GM03348 (cell line): ENCODE measurements around the gene DES.

ENCODE experiments used
- DNase-seq: peaks from one replicate; pipeline ENCODE4 v3.0.0; 2012; ENCODE audit warnings: low spot score

The DES gene

DNA sequence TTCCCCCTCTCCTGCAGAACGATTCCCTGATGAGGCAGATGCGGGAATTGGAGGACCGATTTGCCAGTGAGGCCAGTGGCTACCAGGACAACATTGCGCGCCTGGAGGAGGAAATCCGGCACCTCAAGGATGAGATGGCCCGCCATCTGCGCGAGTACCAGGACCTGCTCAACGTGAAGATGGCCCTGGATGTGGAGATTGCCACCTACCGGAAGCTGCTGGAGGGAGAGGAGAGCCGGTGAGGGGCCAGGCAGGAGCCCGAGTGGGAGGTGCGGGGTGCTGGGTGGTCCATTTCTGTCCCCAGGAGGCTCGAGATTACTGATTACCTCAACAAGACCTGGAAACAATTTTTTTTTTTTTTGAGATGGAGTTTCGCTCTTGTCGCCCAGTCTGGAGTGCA, 3.1 kb downstream of the DES start:
- DNase-seq = no peak

DNA sequence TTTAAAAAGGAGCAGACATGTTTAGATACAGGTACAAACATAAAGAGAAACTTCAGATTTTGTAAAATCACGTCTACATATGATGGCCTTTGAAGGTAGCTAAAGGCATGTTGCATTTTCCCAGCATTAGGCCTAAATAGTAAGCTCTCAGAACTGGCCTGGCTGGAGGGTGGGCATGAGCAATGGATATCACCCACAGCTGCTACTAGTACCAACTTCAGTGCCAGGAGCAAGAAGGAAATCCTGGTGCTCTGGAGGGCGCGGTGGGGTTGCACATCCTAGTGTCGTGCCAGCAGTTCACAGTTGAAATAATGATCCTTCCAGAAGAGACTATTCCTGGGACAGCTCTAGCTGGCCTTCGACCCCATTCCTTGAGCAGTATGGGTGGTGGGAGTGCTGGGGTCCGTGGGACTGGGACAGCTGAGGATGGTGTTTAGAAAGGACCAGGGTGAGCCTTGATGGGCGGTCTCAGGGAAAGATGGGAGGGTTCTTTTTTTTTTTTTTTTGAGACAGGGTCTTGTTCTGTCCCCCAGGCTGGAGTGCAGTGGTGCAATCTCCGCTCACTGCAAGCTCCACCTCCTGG, 4.9 kb downstream of the DES start:
- no peak for DNase-seq

DNA sequence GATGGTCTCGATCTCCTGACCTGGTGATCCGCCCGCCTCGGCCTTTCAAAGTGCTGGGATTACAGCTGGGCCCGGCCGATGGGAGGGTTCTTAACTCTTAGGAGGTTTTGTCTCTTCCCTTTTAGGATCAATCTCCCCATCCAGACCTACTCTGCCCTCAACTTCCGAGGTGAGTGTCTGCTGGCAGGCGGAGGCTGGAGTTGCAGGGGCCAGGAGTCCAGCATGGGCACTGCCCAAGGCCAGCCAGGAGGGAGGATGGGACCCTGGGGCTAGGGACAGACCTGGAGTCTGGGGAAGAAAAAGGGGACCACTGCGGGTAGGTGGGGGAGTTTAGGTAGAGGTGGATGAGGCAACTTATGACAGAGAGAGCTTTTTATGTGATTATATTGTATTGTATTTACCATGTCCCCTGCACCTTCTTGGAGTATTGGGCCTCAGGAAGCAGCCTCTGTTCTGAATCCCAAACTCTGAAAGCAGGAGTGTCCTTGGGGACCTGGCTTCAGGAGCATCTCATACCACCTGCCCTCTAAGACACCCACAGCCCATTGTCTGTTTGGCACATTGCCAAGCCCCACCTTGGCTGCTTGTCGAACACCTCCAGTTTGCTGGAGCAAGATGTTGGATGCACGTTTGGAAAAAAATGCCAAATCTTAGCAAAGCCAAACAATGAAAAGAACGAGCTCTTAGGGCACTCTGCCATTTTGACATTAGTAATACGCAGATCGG, 5.6 kb downstream of the DES start:
- DNase-seq = no peak

DNA sequence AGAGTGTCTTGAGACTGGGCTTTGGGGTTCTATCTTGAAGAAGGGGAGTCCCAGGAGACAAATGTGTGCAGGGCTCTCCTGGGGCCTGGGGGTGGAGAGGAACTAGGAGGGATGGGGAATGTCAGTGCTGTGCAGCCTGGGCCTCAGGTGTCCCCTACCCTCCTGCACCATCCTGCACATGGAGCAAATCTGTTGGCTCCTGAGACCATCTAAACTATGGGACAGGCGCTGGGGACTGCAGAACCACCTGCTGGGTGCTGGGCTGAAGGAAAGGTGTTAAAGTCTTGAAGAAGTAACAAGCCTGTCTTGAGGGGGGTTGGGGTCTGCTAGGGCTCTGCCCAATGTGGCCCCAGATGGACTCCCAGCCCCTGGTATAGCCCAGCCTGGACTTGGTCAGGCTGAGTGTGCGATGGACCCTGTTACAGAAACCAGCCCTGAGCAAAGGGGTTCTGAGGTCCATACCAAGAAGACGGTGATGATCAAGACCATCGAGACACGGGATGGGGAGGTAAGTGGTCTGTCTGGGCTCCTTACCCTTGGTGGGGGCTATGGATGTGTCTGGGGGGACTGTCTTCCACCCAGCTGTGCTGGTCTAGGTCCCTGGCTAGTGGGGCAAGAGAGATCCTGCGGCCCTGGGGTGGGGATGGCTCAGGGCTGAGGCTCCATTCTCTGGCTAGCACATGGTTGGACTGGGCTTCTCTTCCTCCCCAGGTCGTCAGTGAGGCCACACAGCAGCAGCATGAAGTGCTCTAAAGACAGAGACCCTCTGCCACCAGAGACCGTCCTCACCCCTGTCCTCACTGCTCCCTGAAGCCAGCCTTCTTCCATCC, 7.3 kb downstream of the DES start:
- no peak for DNase-seq

DNA sequence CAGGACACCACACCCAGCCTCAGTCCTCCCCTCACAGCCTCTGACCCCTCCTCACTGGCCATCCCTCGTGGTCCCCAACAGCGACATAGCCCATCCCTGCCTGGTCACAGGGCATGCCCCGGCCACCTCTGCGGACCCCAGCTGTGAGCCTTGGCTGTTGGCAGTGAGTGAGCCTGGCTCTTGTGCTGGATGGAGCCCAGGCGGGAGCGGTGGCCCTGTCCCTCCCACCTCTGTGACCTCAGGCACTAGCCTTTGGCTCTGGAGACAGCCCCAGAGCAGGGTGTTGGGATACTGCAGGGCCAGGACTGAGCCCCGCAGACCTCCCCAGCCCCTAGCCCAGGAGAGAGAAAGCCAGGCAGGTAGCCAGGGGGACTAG, 7.9 kb downstream of the DES start:
- DNase-seq = no peak

DNA sequence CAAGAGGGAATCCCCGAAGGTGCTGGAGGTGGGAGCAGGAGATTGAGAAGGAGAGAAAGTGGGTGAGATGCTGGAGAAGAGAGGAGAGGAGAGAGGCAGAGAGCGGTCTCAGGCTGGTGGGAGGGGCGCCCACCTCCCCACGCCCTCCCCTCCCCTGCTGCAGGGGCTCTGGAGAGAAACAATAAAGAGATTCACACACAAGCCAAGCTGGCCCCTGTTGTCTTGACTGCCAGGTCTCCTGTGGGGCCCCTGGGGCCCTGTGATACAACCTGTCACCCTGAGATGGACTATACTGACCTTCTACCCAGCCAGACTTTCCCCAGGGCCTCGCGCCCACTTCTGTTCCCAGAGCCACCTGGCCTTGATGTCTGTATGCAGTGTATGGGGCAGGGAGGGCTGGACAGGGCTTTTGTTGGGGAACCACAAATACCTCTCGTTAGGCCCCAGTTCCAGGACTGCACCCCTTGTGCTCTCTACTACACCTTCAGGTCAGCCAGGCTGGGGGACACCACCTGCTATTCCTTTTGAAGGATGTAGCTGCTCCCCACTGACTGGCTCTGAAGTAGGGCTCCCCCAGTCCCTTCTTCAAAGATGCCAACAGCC, 8.5 kb downstream of the DES start:
- DNase-seq = no peak

DNA sequence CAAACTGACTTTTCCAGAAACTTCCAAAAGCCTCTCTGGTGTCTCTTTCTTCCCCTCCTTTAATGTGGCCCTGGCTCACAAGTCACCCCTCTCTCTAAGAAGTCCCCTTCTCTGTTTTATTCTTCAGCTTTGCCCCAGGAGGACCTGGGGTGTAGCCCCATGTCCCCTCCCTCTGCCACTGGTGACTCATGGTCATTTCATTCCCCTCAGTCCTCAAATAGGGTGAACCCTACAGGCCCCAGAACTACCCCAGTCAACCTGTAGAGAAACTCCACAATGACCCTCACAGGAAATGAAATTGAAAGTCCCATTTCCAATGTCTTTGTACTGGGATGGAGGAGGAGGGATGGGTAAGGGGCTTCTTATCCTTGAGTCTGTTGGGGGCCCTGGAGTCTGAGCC, 10.3 kb downstream of the DES start:
- DNase-seq = no peak

DNA sequence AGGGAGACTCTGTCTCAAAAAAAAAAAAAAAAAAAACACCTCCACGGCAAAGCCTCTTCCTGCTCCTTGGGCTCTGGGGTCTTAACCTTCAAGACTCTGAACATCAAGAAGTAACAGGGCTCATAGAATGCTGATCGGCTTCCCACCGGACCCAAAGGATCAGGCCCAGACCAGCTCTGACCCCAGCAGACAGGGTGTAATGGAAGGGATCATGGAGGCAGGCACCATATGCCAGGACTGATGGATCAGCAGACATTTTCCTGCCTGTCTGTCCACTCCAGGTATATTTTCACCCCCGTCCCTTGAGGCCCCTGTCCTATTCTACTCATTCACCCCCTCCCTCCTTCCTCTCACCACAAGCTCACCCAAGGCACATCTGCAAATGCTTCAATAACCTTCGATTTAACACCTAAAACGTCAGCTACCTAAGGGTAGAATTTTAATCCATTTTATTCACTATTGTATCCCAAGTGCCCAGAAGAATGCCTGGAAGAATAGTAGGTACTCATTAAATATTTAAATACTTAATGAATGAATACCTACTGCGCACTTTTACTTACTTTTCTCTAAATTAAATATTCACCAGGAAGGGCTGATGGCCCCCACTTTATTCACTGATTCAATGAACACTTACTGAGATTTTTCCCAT, 11.9 kb downstream of the DES start:
- DNase-seq = no peak

DNA sequence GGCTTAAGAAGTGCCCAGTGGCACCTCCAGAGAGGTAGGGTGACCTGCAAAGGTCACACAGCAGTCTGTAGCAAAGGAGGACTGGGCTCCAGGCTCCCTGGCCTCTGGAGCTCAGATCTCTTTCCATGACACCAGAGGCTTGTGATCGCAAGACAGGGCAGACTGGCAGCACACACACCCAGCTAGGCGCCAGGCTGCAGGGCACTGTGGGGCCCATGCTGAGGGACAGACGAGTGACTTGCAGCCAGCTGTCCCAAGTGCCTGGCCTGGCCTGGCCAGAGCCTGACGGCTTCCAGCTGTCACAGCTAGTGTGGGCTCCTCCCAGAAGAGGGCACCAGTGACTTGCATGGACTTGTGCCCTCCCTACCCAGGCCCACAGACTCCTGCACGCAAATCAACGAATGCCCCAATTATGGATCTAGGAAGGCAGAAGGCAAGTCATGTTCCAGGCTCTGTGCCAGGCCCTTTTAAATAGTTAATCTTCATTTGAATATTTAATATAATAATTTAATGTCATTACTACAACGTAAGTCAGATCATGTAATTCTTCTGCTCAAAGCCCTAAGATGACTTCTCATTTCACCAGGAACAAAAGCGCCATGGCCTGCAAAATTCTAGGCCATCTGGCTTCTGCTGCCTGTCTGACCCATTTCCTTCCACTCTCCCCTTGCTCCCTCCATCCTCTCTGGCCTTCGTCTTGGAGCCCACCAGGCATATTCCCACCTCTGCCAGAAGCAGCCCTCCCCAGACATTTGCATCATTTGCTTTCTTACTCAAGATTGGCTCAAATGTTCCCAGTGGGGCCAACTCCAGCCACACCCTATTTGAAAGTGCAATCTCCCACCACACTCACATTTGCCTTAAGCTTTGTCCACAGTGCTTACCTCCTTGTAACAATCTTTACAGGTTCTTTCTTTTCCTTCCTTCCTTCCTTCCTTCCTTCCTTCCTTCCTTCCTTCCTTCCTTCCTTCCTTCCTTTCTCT, 12.7 kb downstream of the DES start:
- DNase-seq = no peak

DNA sequence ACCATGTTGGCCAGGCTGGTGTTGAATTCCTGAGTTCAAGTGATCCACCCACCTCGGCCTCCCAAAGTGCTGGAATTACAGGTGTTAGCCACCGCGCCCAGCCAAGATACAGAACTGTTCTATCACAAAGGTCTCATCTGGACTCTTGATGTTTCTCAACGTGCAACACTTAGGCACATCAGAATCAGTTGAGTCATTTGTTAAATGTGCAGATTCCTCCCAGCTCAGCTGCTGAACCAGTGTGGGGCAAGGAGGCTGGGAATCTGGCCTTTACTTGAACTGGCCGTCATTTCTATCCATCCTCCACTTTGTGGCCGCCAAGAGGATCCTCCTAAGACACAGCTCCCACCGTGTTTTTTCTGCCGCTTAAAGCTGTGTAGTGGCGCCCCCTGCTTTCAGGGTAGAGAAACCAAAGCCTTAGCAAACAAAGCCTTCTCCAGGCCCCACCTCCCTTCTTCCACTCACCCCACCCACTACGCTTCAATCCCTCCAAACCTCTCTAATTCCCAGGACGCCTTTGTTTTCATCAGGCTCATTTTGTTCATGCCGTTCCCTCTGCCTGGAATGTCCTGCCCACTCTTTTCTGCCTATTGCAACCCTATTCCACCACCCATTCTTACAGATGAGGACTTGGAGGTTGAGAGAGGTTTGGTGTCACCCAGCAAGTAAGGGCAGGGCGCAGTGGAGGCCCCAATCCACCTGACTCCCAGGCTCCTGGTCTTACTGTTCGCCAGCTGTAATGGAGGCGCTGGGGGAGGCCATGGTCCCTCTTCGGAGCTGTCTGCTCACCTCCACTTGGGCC, 15.7 kb downstream of the DES start:
- DNase-seq = peak; percentile 57

DNA sequence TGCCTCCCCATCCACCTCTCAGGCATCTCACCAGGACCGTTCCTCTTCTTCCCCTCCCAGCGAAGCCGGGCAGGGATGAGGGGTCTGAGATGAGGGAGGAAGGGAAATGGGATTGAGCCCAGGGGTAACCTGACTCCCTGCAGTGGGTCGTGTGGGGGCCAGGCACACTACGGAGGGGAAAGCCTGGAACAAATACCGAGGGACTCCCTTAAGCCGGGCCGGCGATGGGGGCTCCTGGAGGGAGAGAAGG, 16.2 kb downstream of the DES start:
- no peak for DNase-seq

DNA sequence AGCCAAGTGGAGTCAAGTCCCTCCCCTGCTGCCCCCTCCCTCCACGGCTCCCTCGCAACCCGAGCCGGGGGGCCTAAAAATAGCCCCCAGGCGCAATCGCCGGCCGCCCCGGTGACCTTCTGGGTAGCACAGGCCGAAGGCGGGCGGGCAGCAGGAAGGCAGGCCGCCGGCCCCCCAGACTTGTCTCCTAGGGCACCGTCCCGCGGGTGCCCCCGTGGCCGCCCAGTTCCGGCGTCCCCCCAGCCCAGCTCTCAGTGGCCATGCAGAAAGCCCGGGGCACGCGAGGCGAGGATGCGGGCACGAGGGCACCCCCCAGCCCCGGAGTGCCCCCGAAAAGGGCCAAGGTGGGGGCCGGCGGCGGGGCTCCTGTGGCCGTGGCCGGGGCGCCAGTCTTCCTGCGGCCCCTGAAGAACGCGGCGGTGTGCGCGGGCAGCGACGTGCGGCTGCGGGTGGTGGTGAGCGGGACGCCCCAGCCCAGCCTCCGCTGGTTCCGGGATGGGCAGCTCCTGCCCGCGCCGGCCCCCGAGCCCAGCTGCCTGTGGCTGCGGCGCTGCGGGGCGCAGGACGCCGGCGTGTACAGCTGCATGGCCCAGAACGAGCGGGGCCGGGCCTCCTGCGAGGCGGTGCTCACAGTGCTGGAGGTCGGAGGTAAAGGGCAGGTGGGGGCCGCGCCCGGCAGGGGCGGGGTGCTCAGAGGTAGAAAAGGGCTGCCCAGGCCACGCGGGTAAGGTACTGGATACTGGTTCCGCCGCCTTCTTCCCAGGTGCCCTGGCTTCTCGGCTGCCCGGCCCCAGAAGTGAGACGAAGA, 16.7 kb downstream of the DES start, which contains the start of gene SPEG:
SPEG (plus strand) TSS at position 126 of the 808 bp plus-strand sequence; CDS start at position 261, 135 bp downstream.
- peak; percentile 58 for DNase-seq

DNA sequence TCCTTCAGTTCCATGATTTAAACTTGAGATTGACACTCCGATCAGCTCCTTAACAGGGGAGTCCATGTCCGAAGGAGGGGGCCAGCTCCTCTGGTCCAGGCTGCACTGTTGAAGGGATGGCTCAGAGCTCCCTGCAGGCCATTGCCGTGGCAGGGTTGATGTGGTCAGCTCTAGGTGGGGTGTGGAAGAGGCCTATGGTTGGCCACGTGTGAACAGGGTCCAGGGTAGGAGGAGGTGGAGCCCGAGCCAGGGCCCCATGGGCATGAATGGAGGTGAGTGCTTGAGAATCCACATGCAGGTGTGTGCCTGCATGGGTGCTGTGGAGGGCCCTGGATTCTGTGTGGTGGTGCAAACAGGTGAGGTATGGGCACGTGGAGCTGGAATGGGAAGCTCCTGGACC, 17.5 kb downstream of the DES start:
- DNase-seq = no peak

DNA sequence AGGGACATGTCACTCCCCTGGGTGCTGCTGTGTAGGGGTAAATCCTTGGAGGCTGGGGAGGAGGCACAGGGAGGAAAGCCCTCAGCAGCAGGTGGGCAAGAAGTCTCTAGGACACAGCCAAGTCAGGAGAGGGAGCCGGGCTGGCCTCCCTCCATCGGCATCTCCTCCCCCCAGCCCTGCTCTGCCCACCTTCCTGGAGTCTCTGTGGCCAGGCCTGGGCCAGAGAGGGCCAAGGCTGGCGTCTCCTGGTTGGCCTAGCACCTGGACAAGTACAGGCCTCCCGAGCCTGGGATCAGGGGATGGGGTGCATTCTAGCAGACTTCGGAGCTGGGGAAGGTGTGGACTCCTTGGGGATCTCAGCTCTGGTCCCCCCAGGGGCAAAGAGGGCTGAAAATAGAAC, 18.3 kb downstream of the DES start:
- no peak for DNase-seq

DNA sequence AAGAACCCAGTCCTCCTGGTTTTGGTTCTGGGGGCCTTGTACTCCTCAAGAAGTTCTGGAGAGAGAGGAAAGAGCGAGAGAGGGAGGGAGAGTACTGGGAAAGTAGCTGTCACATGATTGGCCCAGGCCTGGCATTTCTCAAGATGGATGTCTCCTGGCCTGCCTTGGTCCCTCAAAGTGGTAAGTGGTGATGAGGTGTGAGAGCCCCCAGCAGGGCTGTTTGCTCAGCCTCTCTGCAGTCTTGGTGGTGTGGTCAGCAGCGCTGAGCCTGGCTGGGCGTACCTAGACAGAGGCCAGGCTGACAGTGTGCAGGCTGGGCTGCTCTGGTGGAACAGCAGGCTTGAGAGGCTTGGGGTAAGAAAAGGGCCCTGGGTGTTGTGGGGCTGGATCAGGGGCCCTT, 19.0 kb downstream of the DES start:
- no peak for DNase-seq

DNA sequence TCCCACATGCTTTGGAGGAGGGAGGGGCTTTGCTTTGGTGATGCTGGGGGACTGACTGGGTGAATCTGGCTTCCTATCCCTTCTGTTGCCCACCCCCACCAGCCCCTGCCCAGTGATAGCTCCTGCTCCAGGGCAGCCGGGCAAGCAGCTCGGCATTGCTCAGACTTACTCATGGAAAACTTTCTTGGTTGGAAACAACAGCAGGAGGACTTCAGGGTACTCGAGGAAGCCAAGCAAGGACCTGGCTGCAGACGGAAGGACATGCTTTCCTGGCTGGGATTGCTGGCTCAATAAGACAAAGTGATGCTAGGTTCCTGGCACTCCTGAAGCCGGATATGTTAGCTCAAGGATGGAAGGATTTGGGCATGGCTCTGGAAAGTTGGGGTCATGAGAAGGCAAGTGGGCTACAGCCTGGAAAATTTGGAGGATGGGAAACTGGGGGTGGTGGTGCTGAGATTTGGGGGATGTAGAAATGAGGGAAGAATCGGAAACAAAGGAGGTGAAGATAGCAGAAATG, 19.6 kb downstream of the DES start:
- no peak for DNase-seq

DNA sequence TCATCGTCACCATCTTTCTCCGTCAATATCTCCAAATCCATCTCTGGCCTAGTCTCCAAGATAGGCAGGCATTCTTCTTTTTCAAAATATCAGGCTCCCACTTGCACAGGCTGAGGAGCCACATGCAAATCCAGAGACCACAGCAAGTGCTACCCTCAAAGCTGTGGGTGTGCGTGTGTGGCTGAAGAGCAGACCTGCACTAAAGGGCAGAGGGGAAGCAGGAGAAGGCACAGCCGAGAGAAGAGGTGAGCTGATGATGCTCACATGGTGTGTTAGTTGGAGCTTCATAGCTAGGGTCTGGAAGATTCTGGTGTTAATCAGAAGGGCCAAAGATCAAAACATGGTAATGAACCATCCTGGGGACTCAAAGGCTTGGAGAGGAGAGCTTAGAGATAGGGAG, 20.3 kb downstream of the DES start:
- DNase-seq = no peak

DNA sequence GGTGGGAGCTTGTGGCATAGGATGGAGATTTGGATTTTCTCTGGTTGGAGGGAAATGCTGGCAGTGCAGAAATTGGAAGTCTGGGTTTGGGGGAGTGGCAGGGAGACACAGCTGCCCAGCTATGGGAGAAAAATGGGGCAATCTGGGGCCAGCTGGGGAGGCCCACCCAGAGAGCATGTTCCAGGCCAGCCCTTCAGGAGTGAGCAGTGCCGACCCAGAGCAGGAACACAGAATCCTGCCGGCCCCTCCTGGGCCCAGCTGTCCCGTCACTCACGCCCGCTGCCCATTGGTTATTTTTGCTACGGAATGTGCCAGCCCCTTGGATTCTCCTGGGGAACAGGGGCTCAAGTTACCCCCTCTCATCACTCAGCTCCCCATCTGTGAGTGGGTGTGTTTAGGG, 21.3 kb downstream of the DES start:
- no peak for DNase-seq
